Caco-2 (cell line): Measurements from ENCODE around the gene AFAP1L1. TPM values are rescaled to one million over a fixed set of nuclear protein-coding genes. Genes with fewer than 3 reads are reported as not detected.

Experiments
- BruUV-seq: library from RNA; stranded (reverse); fragments of 400-500 nt; replicated peaks from 2 replicates; lab custom pipeline; 2021; lab: Mats Ljungman, UMichigan
- CTCF ChIA-PET: fragments of 300-600 bp; sonication (Branson Sonifier 250); formaldehyde crosslinking; loops from one replicate; lab custom pipeline; 2022; ENCODE audit warnings: antibody characterized with exemption; lab: Charles Lee
- POLR2A ChIA-PET: fragments of 300-600 bp; sonication (Branson Sonifier 250); formaldehyde crosslinking; loops from one replicate; lab custom pipeline; 2022; ENCODE audit warnings: antibody characterized with exemption; lab: Charles Lee
- DNase-seq, 2 experiments: peaks; one replicate each; pipeline versions ENCODE4 v3.0.0 to v3.0.0-alpha.2; 2020 to 2022
- H3K27me3 ChIP-seq: replicated peaks from 2 replicates; pipeline ENCODE4 v1.6.0; 2011; ENCODE audit warnings: low read length; ENCODE audit not compliant: control insufficient read depth, insufficient read depth
- H3K36me3 ChIP-seq: 2 replicates; pipeline ENCODE4 v1.5.1; 2011; ENCODE audit warnings: low read length; ENCODE audit not compliant: control insufficient read depth, insufficient read depth
- H3K4me1 ChIP-seq: fragments of 250-450 bp; sonication (Bioruptor Pico); 2 replicates; pipeline ENCODE4 v1.5.1; 2020; ENCODE audit warnings: mild to moderate bottlenecking
- H3K4me3 ChIP-seq: 2 replicates; pipeline ENCODE4 v1.5.1; 2011; ENCODE audit warnings: low read depth, mild to moderate bottlenecking, control low read depth, low read length
- H3K9me3 ChIP-seq: fragments of 250-450 bp; sonication (Bioruptor Pico); 2 replicates; pipeline ENCODE4 v1.5.1; 2020; ENCODE audit warnings: mild to moderate bottlenecking, moderate library complexity
- H3K27ac Mint-ChIP-seq: one replicate; pipeline ENCODE4 v1.8.0; 2022; ENCODE audit warnings: mixed read lengths; ENCODE audit not compliant: unreplicated experiment
- H3K27me3 Mint-ChIP-seq: one replicate; pipeline ENCODE4 v1.8.0; 2022; ENCODE audit warnings: mixed read lengths; ENCODE audit not compliant: insufficient read depth, unreplicated experiment
- H3K36me3 Mint-ChIP-seq: one replicate; pipeline ENCODE4 v1.8.0; 2022; ENCODE audit warnings: mild to moderate bottlenecking, mixed read lengths; ENCODE audit not compliant: insufficient read depth, unreplicated experiment
- H3K4me1 Mint-ChIP-seq: one replicate; pipeline ENCODE4 v1.8.0; 2022; ENCODE audit warnings: low read depth, mixed read lengths; ENCODE audit not compliant: unreplicated experiment
- H3K4me3 Mint-ChIP-seq: one replicate; pipeline ENCODE4 v1.8.0; 2022; ENCODE audit warnings: mild to moderate bottlenecking, moderate library complexity, mixed read lengths; ENCODE audit not compliant: unreplicated experiment
- H3K9me3 Mint-ChIP-seq: one replicate; pipeline ENCODE4 v1.8.0; 2022; ENCODE audit warnings: mixed read lengths; ENCODE audit not compliant: unreplicated experiment
- CTCF ChIP-seq, 2 experiments: fragments of 200-600 bp in 1 of 2; IDR thresholded peaks; 1 replicate in 1 of 2; 2 replicates in 1 of 2; pipeline versions ENCODE4 v1.5.1 to v1.8.0; 2011 to 2022; ENCODE audit warnings: antibody characterized with exemption in 1 of 2, control low read depth in 1 of 2, inconsistent platforms in 1 of 2, low read depth in 1 of 2, low read length in 1 of 2, mild to moderate bottlenecking in 1 of 2, moderate library complexity in 1 of 2; ENCODE audit not compliant: insufficient read depth in 1 of 2, severe bottlenecking in 1 of 2, unreplicated experiment in 1 of 2
- intact Hi-C: fragments of 100-400 bp; cut with micrococcal nuclease; formaldehyde crosslinking; loops from one replicate; pipeline ENCODE4 v1.10.0; 2022; ENCODE audit not compliant: unreplicated experiment
- total RNA-seq: library from RNA; stranded (reverse); gene quantifications from 2 replicates; pipeline ENCODE4 v1.2.3, GENCODE V29; 2022

Gene AFAP1L1
- total RNA-seq, 1 experiment from 2014 or later: 0.45 TPM

- no peak for DNase-seq
- no peak overlapping the region for H3K27ac Mint-ChIP-seq
- H3K4me3 Mint-ChIP-seq: no peak overlapping the region
- no peaks in the 10 kb centered on the region for H3K36me3 ChIP-seq
- H3K36me3 Mint-ChIP-seq: no peaks in the 10 kb centered on the region
- H3K4me3 ChIP-seq: no peak overlapping the region
- CTCF ChIA-PET: interaction anchor here (1.7 kb wide), 1 partner anchor 8 kb away, joined by 7 read pairs; no protein-coding TSS in a partner anchor
- no TSS peak for BruUV-seq
- no peaks in the 10 kb centered on the region for H3K27me3 ChIP-seq
- no peak for TF ChIP-seq CTCF (IDR thresholded peaks at IDR 0.05; ENCODE audit: insufficient read depth in 1 of 2, low read depth in 1 of 2, low read length in 1 of 2, severe bottlenecking in 1 of 2, unreplicated experiment in 1 of 2)
- no peaks in the 10 kb centered on the region for H3K27me3 Mint-ChIP-seq
- no peaks in the 10 kb centered on the region for H3K4me1 Mint-ChIP-seq
- H3K4me1 ChIP-seq: 0 out of 2 replicates have a peak, but pooled peaks cover 6% of the 10 kb centered on the region
- H3K9me3 ChIP-seq: no peaks in the 10 kb centered on the region
- H3K9me3 Mint-ChIP-seq: no peaks in the 10 kb centered on the region
- intact Hi-C loops: no loop called here
- POLR2A ChIA-PET: no interaction called here
These were observed 104.4 kb downstream of the AFAP1L1 start for GRCh38 chr5:149376104-149376503.

DNA sequence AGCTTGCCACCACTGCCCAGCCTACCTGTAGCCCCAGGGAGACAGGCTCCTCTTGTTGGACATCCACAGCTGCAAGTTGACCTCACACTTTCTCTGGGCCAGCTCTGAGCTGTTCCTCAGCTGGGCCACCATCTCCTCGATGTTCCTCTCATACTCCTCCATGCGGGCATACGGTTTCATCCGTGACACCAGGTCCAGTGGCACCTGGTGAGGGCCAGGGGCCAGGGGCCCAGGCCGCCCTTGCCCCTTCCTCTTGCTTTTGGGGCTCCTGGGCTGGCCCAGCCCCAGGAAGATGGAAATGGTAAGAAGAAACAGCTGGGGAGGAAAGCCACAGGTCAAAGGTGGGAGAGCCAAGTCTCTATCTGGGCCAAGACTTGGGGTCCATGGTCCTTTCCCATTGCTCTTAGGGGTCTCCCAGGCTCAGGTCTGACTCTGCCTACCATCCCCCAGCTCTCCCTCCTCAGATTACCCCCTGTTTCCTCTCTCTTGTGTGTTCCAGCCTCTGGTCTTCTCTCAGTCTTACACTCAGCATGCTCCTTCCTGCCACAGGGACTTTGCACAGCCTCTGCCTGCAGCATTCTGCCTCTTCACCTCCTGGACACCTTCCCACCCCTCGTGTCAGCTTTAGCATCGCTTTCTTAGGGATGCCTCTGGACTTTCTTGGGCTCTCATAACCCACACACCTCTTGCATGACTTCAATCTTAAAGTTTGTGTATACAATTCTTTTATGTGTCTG lies 105.2 kb downstream of the AFAP1L1 start:
- Histone ChIP-seq H3K4me1 (0 out of 2 replicates have a peak, but pooled peaks cover 6% of the 10 kb centered on the region), H3K27me3 (no peaks in the 10 kb centered on the region), H3K36me3 (no peaks in the 10 kb centered on the region), H3K4me3 (no peak overlapping the region), H3K9me3 (no peaks in the 10 kb centered on the region)
- no peaks in the 10 kb centered on the region for H3K27me3 Mint-ChIP-seq
- no peak for DNase-seq
- no peak overlapping the region for H3K4me3 Mint-ChIP-seq
- H3K4me1 Mint-ChIP-seq: peaks cover 8% of the 10 kb centered on the region
- BruUV-seq: no TSS peak
- ChIA-PET POLR2A (no interaction called here), CTCF (interaction anchor here (1.7 kb wide), 1 partner anchor 9 kb away, joined by 7 read pairs; no protein-coding TSS in a partner anchor)
- H3K27ac Mint-ChIP-seq: no peak overlapping the region
- no peaks in the 10 kb centered on the region for H3K36me3 Mint-ChIP-seq
- H3K9me3 Mint-ChIP-seq: no peaks in the 10 kb centered on the region
- TF ChIP-seq CTCF (IDR thresholded peaks at IDR 0.05; ENCODE audit: insufficient read depth in 1 of 2, low read depth in 1 of 2, low read length in 1 of 2, severe bottlenecking in 1 of 2, unreplicated experiment in 1 of 2): no peak
- intact Hi-C loops: no loop called here

GRCh38 chr5:149378241-149378820 lies 106.7 kb downstream of the AFAP1L1 start:
- intact Hi-C loops: no loop called here
- H3K36me3 ChIP-seq: no peaks in the 10 kb centered on the region
- no peaks in the 10 kb centered on the region for H3K27me3 ChIP-seq
- peaks cover 11% of the 10 kb centered on the region for H3K4me1 Mint-ChIP-seq
- no peak for TF ChIP-seq CTCF (IDR thresholded peaks at IDR 0.05; ENCODE audit: insufficient read depth in 1 of 2, low read depth in 1 of 2, low read length in 1 of 2, severe bottlenecking in 1 of 2, unreplicated experiment in 1 of 2)
- no peak overlapping the region for H3K4me3 ChIP-seq
- no peaks in the 10 kb centered on the region for H3K9me3 ChIP-seq
- BruUV-seq: no TSS peak
- H3K4me3 Mint-ChIP-seq: no peak overlapping the region
- no peaks in the 10 kb centered on the region for H3K36me3 Mint-ChIP-seq
- DNase-seq: no peak
- H3K4me1 ChIP-seq: 0 out of 2 replicates have a peak, but pooled peaks cover 6% of the 10 kb centered on the region
- POLR2A ChIA-PET: no interaction called here
- no peaks in the 10 kb centered on the region for H3K27me3 Mint-ChIP-seq
- no peak overlapping the region for H3K27ac Mint-ChIP-seq
- no peaks in the 10 kb centered on the region for H3K9me3 Mint-ChIP-seq
- CTCF ChIA-PET: no interaction called here
